Measurements from ENCODE around the gene UNCX. TPM values are rescaled to one million over a fixed set of nuclear protein-coding genes. Genes with fewer than 3 reads are reported as not detected.

Gene UNCX
- total RNA-seq, 2 experiments from 2014 or later = not detected

- no peaks in the 10 kb centered on the region for H3K9me2 ChIP-seq (ENCODE audit: insufficient read depth, low read length)
- peak; percentile 3 for DNase-seq (ENCODE audit: low spot score)
- no peaks in the 10 kb centered on the region for H3K9me3 ChIP-seq (ENCODE audit: low read length)
- H3K27ac ChIP-seq (ENCODE audit: low read depth, low read length, poor library complexity, severe bottlenecking) = no peak overlapping the region
- no TSS peak for BruUV-seq (replicated peaks)
- intact Hi-C loops (cut with micrococcal nuclease; ENCODE audit: unreplicated experiment) = no loop called here
- H3K4me2 ChIP-seq (ENCODE audit: low read length) = no peak overlapping the region
- H3K4me1 ChIP-seq (ENCODE audit: insufficient read depth, low read length, poor library complexity, severe bottlenecking) = no peaks in the 10 kb centered on the region
- ChIA-PET POLR2A (interaction anchor here (0.5 kb wide), 1 partner anchor 1244 kb away, joined by 6 read pairs; no protein-coding TSS in a partner anchor), CTCF (ENCODE audit: unreplicated experiment) (no interaction called here)
- no peaks in the 10 kb centered on the region for H4K20me1 ChIP-seq (ENCODE audit: insufficient read depth, low read length)
- H3K4me3 ChIP-seq (ENCODE audit: low read depth, low read length, poor library complexity, severe bottlenecking) = no peak overlapping the region
- H3K36me3 ChIP-seq (ENCODE audit: insufficient read depth, low read length) = no peaks in the 10 kb centered on the region
- H3K79me2 ChIP-seq (ENCODE audit: insufficient read depth, low read depth, low read length) = no peaks in the 10 kb centered on the region
- TF ChIP-seq CTCF (conservative IDR thresholded peaks at IDR 0.05; ENCODE audit: low read length) (peak; percentile 41), EZH2phosphoT487 (IDR thresholded peaks at IDR 0.05; ENCODE audit: borderline replicate concordance, low read depth, low read length) (no peak)
- H2AFZ ChIP-seq (ENCODE audit: low read length) = no peak overlapping the region
Observed at GRCh38 chr7:1223196-1223981, 9.3 kb upstream of the UNCX start.

- Histone ChIP-seq H3K4me2 (ENCODE audit: low read length) (no peak overlapping the region), H2AFZ (ENCODE audit: low read length) (no peak overlapping the region), H3K79me2 (ENCODE audit: insufficient read depth, low read depth, low read length) (no peaks in the 10 kb centered on the region), H3K27ac (ENCODE audit: low read depth, low read length, poor library complexity, severe bottlenecking) (no peak overlapping the region), H3K36me3 (ENCODE audit: insufficient read depth, low read length) (no peaks in the 10 kb centered on the region), H3K9me2 (ENCODE audit: insufficient read depth, low read length) (no peaks in the 10 kb centered on the region), H3K4me1 (ENCODE audit: insufficient read depth, low read length, poor library complexity, severe bottlenecking) (no peaks in the 10 kb centered on the region), H3K9me3 (ENCODE audit: low read length) (no peaks in the 10 kb centered on the region), H4K20me1 (ENCODE audit: insufficient read depth, low read length) (no peaks in the 10 kb centered on the region), H3K4me3 (ENCODE audit: low read depth, low read length, poor library complexity, severe bottlenecking) (no peak overlapping the region)
- ChIA-PET POLR2A (interaction anchor here (0.7 kb wide), 1 partner anchor 36 kb away, joined by 4 read pairs; no protein-coding TSS in a partner anchor), CTCF (ENCODE audit: unreplicated experiment) (interaction anchor here (0.6 kb wide), 1 partner anchor 361 kb away, joined by 5 read pairs; no protein-coding TSS in a partner anchor)
- TF ChIP-seq CTCF (conservative IDR thresholded peaks at IDR 0.05; ENCODE audit: low read length) (no peak), EZH2phosphoT487 (IDR thresholded peaks at IDR 0.05; ENCODE audit: borderline replicate concordance, low read depth, low read length) (no peak)
- BruUV-seq (replicated peaks) = no TSS peak
- intact Hi-C loops (cut with micrococcal nuclease; ENCODE audit: unreplicated experiment) = no loop called here
- DNase-seq (ENCODE audit: low spot score) = no peak
Observed at GRCh38 chr7:1224086-1224716, 8.5 kb upstream of the UNCX start.

- H3K79me2 ChIP-seq (ENCODE audit: insufficient read depth, low read depth, low read length) = no peaks in the 10 kb centered on the region
- H2AFZ ChIP-seq (ENCODE audit: low read length) = no peak overlapping the region
- DNase-seq (ENCODE audit: low spot score) = no peak
- no peak overlapping the region for H3K4me2 ChIP-seq (ENCODE audit: low read length)
- BruUV-seq (replicated peaks) = no TSS peak
- H3K4me3 ChIP-seq (ENCODE audit: low read depth, low read length, poor library complexity, severe bottlenecking) = no peak overlapping the region
- no peaks in the 10 kb centered on the region for H3K4me1 ChIP-seq (ENCODE audit: insufficient read depth, low read length, poor library complexity, severe bottlenecking)
- POLR2A ChIA-PET = interaction anchor here (0.7 kb wide), 1 partner anchor 37 kb away, joined by 4 read pairs; no protein-coding TSS in a partner anchor
- TF ChIP-seq EZH2phosphoT487 (IDR thresholded peaks at IDR 0.05; ENCODE audit: borderline replicate concordance, low read depth, low read length) (no peak), CTCF (conservative IDR thresholded peaks at IDR 0.05; ENCODE audit: low read length) (no peak)
- no peaks in the 10 kb centered on the region for H3K9me2 ChIP-seq (ENCODE audit: insufficient read depth, low read length)
- H4K20me1 ChIP-seq (ENCODE audit: insufficient read depth, low read length) = no peaks in the 10 kb centered on the region
- H3K36me3 ChIP-seq (ENCODE audit: insufficient read depth, low read length) = no peaks in the 10 kb centered on the region
- H3K9me3 ChIP-seq (ENCODE audit: low read length) = no peaks in the 10 kb centered on the region
- intact Hi-C loops (cut with micrococcal nuclease; ENCODE audit: unreplicated experiment) = no loop called here
- CTCF ChIA-PET (ENCODE audit: unreplicated experiment) = no interaction called here
- no peak overlapping the region for H3K27ac ChIP-seq (ENCODE audit: low read depth, low read length, poor library complexity, severe bottlenecking)
Observed at GRCh38 chr7:1225030-1225429, 7.6 kb upstream of the UNCX start.

Measured in OCI-LY7 (cell line).